Vagina (tissue), 2 donors: ENCODE measurements around the gene CNOT1.

ENCODE experiments used
- POLR2A ChIP-seq, 2 donors: fragments of 450-650 bp; IDR thresholded peaks; one replicate each; pipeline ENCODE4 v1.6.1; 2017; ENCODE audit warnings: antibody characterized with exemption in 2 of 2, mild to moderate bottlenecking in 2 of 2, moderate library complexity in 2 of 2
- POLR2AphosphoS5 ChIP-seq, 2 donors: sonication (generic); formaldehyde crosslinking; IDR thresholded peaks; one replicate each; pipeline ENCODE4 v1.9.0; 2017; ENCODE audit warnings: antibody characterized with exemption in 2 of 2, mild to moderate bottlenecking in 2 of 2, low read depth in 1 of 2; ENCODE audit not compliant: insufficient read depth in 1 of 2
- TF ChIP-seq, protein P1 (sequence below), 3 experiments: fragments of 450-650 bp in 2 of 3; fragments of 200-600 bp in 1 of 3; sonication (generic) in 1 of 3; IDR thresholded peaks; one replicate each; pipeline ENCODE4 v1.5.1; 2017 to 2019; ENCODE audit warnings: antibody characterized with exemption in 3 of 3, mild to moderate bottlenecking in 2 of 3, moderate library complexity in 2 of 3

DNA sequence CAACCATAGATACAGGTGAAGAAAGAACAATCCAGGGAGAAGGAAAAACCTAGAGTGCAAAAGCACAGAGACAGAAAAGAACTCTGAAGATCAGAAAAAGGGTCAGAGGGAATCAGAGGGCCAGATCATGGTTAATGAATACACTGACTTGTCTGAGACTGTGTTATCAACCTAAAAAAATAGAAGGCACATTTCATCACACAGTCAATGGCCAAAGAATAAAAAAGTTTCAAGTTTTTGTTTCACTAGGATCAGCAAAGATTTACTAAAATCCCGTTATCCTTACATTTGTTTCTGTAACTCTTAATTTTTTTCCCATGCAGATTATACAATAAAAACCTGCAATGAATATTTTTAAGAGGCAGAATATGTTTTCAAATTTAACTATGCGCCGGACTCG lies 38.5 kb downstream of the CNOT1 start:
- TF ChIP-seq POLR2A (IDR thresholded peaks at IDR 0.05) (no peak), POLR2AphosphoS5 (IDR thresholded peaks at IDR 0.05; ENCODE audit: insufficient read depth in 1 of 2, low read depth in 1 of 2) (no peak)
- TF ChIP-seq, protein P1, sequence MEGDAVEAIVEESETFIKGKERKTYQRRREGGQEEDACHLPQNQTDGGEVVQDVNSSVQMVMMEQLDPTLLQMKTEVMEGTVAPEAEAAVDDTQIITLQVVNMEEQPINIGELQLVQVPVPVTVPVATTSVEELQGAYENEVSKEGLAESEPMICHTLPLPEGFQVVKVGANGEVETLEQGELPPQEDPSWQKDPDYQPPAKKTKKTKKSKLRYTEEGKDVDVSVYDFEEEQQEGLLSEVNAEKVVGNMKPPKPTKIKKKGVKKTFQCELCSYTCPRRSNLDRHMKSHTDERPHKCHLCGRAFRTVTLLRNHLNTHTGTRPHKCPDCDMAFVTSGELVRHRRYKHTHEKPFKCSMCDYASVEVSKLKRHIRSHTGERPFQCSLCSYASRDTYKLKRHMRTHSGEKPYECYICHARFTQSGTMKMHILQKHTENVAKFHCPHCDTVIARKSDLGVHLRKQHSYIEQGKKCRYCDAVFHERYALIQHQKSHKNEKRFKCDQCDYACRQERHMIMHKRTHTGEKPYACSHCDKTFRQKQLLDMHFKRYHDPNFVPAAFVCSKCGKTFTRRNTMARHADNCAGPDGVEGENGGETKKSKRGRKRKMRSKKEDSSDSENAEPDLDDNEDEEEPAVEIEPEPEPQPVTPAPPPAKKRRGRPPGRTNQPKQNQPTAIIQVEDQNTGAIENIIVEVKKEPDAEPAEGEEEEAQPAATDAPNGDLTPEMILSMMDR (IDR thresholded peaks at IDR 0.05) = no peak
